Ascending aorta (tissue), 2 donors: ENCODE measurements around the gene COL13A1. TPM values are rescaled to one million over a fixed set of nuclear protein-coding genes. Genes with fewer than 3 reads are reported as not detected.

ENCODE experiments used
- DNase-seq, 2 donors: peaks; one replicate each; pipeline ENCODE4 v3.0.0-alpha.2; 2019; ENCODE audit warnings: low spot score in 2 of 2
- H3K27ac ChIP-seq, 2 donors: fragments of 200-600 bp; sonication (generic); one replicate each; pipeline ENCODE4 v1.5.1; 2016 to 2017; ENCODE audit warnings: mild to moderate bottlenecking in 1 of 2
- H3K27me3 ChIP-seq: fragments of 200-600 bp; sonication (generic); one replicate; pipeline ENCODE4 v1.5.1; 2017
- H3K36me3 ChIP-seq, 2 donors: fragments of 200-600 bp; sonication (generic); one replicate each; pipeline ENCODE4 v1.5.1; 2016
- H3K4me1 ChIP-seq, 2 donors: fragments of 200-600 bp; sonication (generic); one replicate each; pipeline ENCODE4 v1.5.1; 2016 to 2017; ENCODE audit warnings: mild to moderate bottlenecking in 1 of 2
- H3K4me3 ChIP-seq, 2 donors: fragments of 200-600 bp; sonication (generic); one replicate each; pipeline ENCODE4 v1.5.1; 2016 to 2017; ENCODE audit warnings: mild to moderate bottlenecking in 1 of 2
- H3K9me3 ChIP-seq, 2 donors: fragments of 200-600 bp; sonication (generic); one replicate each; pipeline ENCODE4 v1.5.1; 2016
- CTCF ChIP-seq, 3 experiments: fragments of 200-600 bp in 2 of 3; fragments of 450-650 bp in 1 of 3; sonication (generic) in 2 of 3; IDR thresholded peaks; one replicate each; pipeline ENCODE4 v1.5.1; 2016 to 2019; ENCODE audit warnings: antibody characterized with exemption in 3 of 3, mild to moderate bottlenecking in 1 of 3, moderate library complexity in 1 of 3
- intact Hi-C: fragments of 100-400 bp; cut with DNase I; formaldehyde crosslinking; loops from one replicate; pipeline ENCODE4 v1.15.1; 2023
- total RNA-seq: library from RNA; depleted of rRNA; stranded (reverse); fragments of >200 nt; gene quantifications from one replicate; pipeline ENCODE4 v1.1.0, GENCODE V29; 2016

Gene COL13A1
- total RNA-seq, 1 donor from 2014 or later: 8.0 TPM

GRCh38 chr10:69948261-69948660 lies 146.6 kb downstream of the COL13A1 start:
- no peaks in the 10 kb centered on the region for H3K4me1 ChIP-seq
- H3K36me3 ChIP-seq: no peaks in the 10 kb centered on the region
- H3K27me3 ChIP-seq: no peaks in the 10 kb centered on the region
- H3K4me3 ChIP-seq: no peak overlapping the region
- intact Hi-C loops: no loop called here
- H3K9me3 ChIP-seq: no peaks in the 10 kb centered on the region
- no peak for DNase-seq
- no peak overlapping the region for H3K27ac ChIP-seq
- TF ChIP-seq CTCF (IDR thresholded peaks at IDR 0.05): no peak

GRCh38 chr10:69949770-69950169 lies 148.1 kb downstream of the COL13A1 start:
- Histone ChIP-seq H3K27me3 (no peaks in the 10 kb centered on the region), H3K9me3 (no peaks in the 10 kb centered on the region), H3K36me3 (no peaks in the 10 kb centered on the region), H3K27ac (no peak overlapping the region), H3K4me3 (no peak overlapping the region), H3K4me1 (no peaks in the 10 kb centered on the region)
- intact Hi-C loops: no loop called here
- no peak for DNase-seq
- no peak for TF ChIP-seq CTCF (IDR thresholded peaks at IDR 0.05)

GRCh38 chr10:69951658-69952057 lies 150.0 kb downstream of the COL13A1 start:
- no peak overlapping the region for H3K4me3 ChIP-seq
- no peak for DNase-seq
- TF ChIP-seq CTCF (IDR thresholded peaks at IDR 0.05): no peak
- H3K9me3 ChIP-seq: no peaks in the 10 kb centered on the region
- no peaks in the 10 kb centered on the region for H3K27me3 ChIP-seq
- intact Hi-C loops: no loop called here
- no peak overlapping the region for H3K27ac ChIP-seq
- no peaks in the 10 kb centered on the region for H3K36me3 ChIP-seq
- no peaks in the 10 kb centered on the region for H3K4me1 ChIP-seq

GRCh38 chr10:69952069-69952800 lies 150.5 kb downstream of the COL13A1 start:
- TF ChIP-seq CTCF (IDR thresholded peaks at IDR 0.05): no peak

GRCh38 chr10:69952821-69953221 lies 151.1 kb downstream of the COL13A1 start:
- TF ChIP-seq CTCF (IDR thresholded peaks at IDR 0.05): no peak
- H3K4me1 ChIP-seq: no peaks in the 10 kb centered on the region
- intact Hi-C loops: no loop called here
- no peaks in the 10 kb centered on the region for H3K9me3 ChIP-seq
- no peaks in the 10 kb centered on the region for H3K36me3 ChIP-seq
- no peak overlapping the region for H3K4me3 ChIP-seq
- no peak overlapping the region for H3K27ac ChIP-seq
- DNase-seq: no peak
- H3K27me3 ChIP-seq: no peaks in the 10 kb centered on the region

More at GRCh38 chr10:69952069-69952800, 150.5 kb downstream of the COL13A1 start:
- Histone ChIP-seq H3K27ac (no peak overlapping the region), H3K4me3 (no peak overlapping the region), H3K4me1 (no peaks in the 10 kb centered on the region), H3K9me3 (no peaks in the 10 kb centered on the region), H3K27me3 (no peaks in the 10 kb centered on the region), H3K36me3 (no peaks in the 10 kb centered on the region)
- intact Hi-C loops: no loop called here
- DNase-seq: no peak
